Body of pancreas (tissue), 4 donors: ENCODE measurements around the gene RAP1B. TPM values are rescaled to one million over a fixed set of nuclear protein-coding genes. Genes with fewer than 3 reads are reported as not detected.

ENCODE experiments used
- ATAC-seq: fragments of 150-250 bp; one replicate; pipeline ENCODE4 v1.9.1; 2016
- DNase-seq, 4 donors: peaks; one replicate each; pipeline ENCODE4 v3.0.0-alpha.2; 2019
- H3K27ac ChIP-seq, 4 donors: fragments of 200-600 bp; sonication (generic); 1 replicate in 3 of 4; 2 replicates in 1 of 4; pipeline versions ENCODE4 v1.5.1 to v1.6.1; 2016 to 2019; ENCODE audit warnings: mild to moderate bottlenecking in 1 of 4, mixed read lengths in 1 of 4, moderate library complexity in 1 of 4
- H3K27me3 ChIP-seq, 2 donors: fragments of 200-600 bp; sonication (generic); one replicate each; pipeline ENCODE4 v1.6.0; 2016; ENCODE audit warnings: mild to moderate bottlenecking in 1 of 2
- H3K36me3 ChIP-seq, 2 donors: fragments of 200-600 bp; sonication (generic); replicated peaks in 1 of 2; 2 replicates each; pipeline ENCODE4 v1.5.1; 2016; ENCODE audit warnings: low read depth in 2 of 2; ENCODE audit not compliant: insufficient read depth in 1 of 2
- H3K4me1 ChIP-seq: fragments of 200-600 bp; sonication (generic); one replicate; pipeline ENCODE4 v1.6.0; 2016
- H3K4me3 ChIP-seq, 2 donors: fragments of 200-600 bp; sonication (generic); 1 replicate in 1 of 2; 2 replicates in 1 of 2; pipeline ENCODE4 v1.5.1; 2016 to 2019
- H3K9me3 ChIP-seq, 3 donors: fragments of 200-600 bp; sonication (generic); 1 replicate in 2 of 3; 2 replicates in 1 of 3; pipeline ENCODE4 v1.5.1; 2016
- CTCF ChIP-seq, 7 experiments: fragments of 450-650 bp in 4 of 7; fragments of 200-600 bp in 3 of 7; sonication (generic) in 3 of 7; IDR thresholded peaks; one replicate each; pipeline ENCODE4 v1.5.1; 2016 to 2019; ENCODE audit warnings: antibody characterized with exemption in 7 of 7
- POLR2A ChIP-seq, 3 donors: fragments of 450-650 bp; IDR thresholded peaks; one replicate each; pipeline ENCODE4 v1.6.1; 2016; ENCODE audit warnings: antibody characterized with exemption in 3 of 3, mild to moderate bottlenecking in 2 of 3
- WGBS, 2 donors: methylation state at CpG; one replicate each; pipeline ENCODE4 v1.1.5; 2017; 5-methylcytosine and 5-hydroxymethylcytosine counted together
- intact Hi-C: fragments of 100-400 bp; cut with DNase I; formaldehyde crosslinking; loops from one replicate; pipeline ENCODE4 v1.15.1; 2023
- total RNA-seq, 2 donors: library from RNA; depleted of rRNA; stranded (reverse); fragments of >200 nt; gene quantifications; one replicate each; pipeline ENCODE4 v1.1.0, GENCODE V29; 2016

RAP1B gene
- total RNA-seq, 2 donors from 2014 or later = 47.5 to 74.5 TPM

DNA sequence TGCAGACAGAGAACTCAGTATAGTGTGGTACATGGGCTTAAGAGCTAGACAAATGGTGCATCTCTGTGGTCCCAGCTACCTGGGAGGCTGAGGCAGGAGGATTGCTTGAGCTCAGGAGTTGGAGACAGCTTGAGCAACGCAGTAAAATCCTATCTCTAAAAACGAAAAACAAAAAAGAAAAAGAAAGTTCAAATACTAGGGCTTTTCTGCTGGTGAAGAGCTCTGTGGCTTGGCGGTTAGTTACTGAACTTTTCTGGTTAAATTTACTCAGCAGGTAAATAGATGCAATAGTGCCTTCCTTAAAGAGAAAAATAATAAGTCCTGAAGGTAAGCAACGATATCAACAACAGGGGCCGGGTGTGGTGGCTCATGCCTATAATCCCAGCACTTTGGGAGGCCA, 31.4 kb upstream of the RAP1B start:
- Histone ChIP-seq H3K27me3 (no peaks in the 10 kb centered on the region), H3K9me3 (no peaks in the 10 kb centered on the region), H3K27ac (no peak overlapping the region), H3K36me3 (no peaks in the 10 kb centered on the region), H3K4me3 (no peak overlapping the region), H3K4me1 (no peaks in the 10 kb centered on the region)
- TF ChIP-seq POLR2A (IDR thresholded peaks at IDR 0.05) (no peak), CTCF (IDR thresholded peaks at IDR 0.05) (no peak)
- WGBS, 2 donors = 62% methylated on average over 5 of the region's 5 CpGs
- intact Hi-C loops = no loop called here
- no peak for DNase-seq
- ATAC-seq = no peak

GRCh38 chr12:68580911-68581310, 29.8 kb upstream of the RAP1B start:
- 88 to 92% methylated on average over 1 of the region's 1 CpG for WGBS, 2 donors
- Histone ChIP-seq H3K36me3 (no peaks in the 10 kb centered on the region), H3K27me3 (no peaks in the 10 kb centered on the region), H3K4me1 (peaks cover 5% of the 10 kb centered on the region), H3K4me3 (no peak overlapping the region), H3K27ac (no peak overlapping the region), H3K9me3 (no peaks in the 10 kb centered on the region)
- intact Hi-C loops = no loop called here
- DNase-seq = no peak
- TF ChIP-seq CTCF (IDR thresholded peaks at IDR 0.05) = no peak
- TF ChIP-seq POLR2A (IDR thresholded peaks at IDR 0.05) = no peak
- ATAC-seq = no peak

GRCh38 chr12:68581926-68582325, 28.8 kb upstream of the RAP1B start:
- Histone ChIP-seq H3K4me1 (peaks cover 5% of the 10 kb centered on the region), H3K27ac (no peak overlapping the region), H3K36me3 (no peaks in the 10 kb centered on the region), H3K9me3 (no peaks in the 10 kb centered on the region), H3K4me3 (no peak overlapping the region), H3K27me3 (no peaks in the 10 kb centered on the region)
- TF ChIP-seq CTCF (IDR thresholded peaks at IDR 0.05) = no peak
- TF ChIP-seq POLR2A (IDR thresholded peaks at IDR 0.05) = no peak
- intact Hi-C loops = no loop called here
- no peak for ATAC-seq
- DNase-seq = no peak
- WGBS, 2 donors = 84 to 92% methylated on average over 4 of the region's 4 CpGs

- no peak overlapping the region for H3K4me3 ChIP-seq
- H3K36me3 ChIP-seq = no peaks in the 10 kb centered on the region
- no peak overlapping the region for H3K27ac ChIP-seq
- DNase-seq (no peak), ATAC-seq (no peak)
- 84 to 93% methylated on average over 5 of the region's 5 CpGs for WGBS, 2 donors
- intact Hi-C loops = no loop called here
- peaks cover 5% of the 10 kb centered on the region for H3K4me1 ChIP-seq
- H3K27me3 ChIP-seq = no peaks in the 10 kb centered on the region
- no peaks in the 10 kb centered on the region for H3K9me3 ChIP-seq
- TF ChIP-seq POLR2A (IDR thresholded peaks at IDR 0.05) (no peak), CTCF (IDR thresholded peaks at IDR 0.05) (no peak)
These were observed 24.7 kb upstream of the RAP1B start for GRCh38 chr12:68585966-68586365.

GRCh38 chr12:68587448-68587873, 23.2 kb upstream of the RAP1B start:
- Histone ChIP-seq H3K9me3 (no peaks in the 10 kb centered on the region), H3K4me1 (peaks cover 5% of the 10 kb centered on the region), H3K4me3 (no peak overlapping the region), H3K27me3 (no peaks in the 10 kb centered on the region), H3K36me3 (no peaks in the 10 kb centered on the region), H3K27ac (no peak overlapping the region)
- DNase-seq (no peak), ATAC-seq (no peak)
- intact Hi-C loops = no loop called here
- 80 to 81% methylated on average over 3 of the region's 3 CpGs for whole genome bisulfite sequencing, 2 donors
- no peak for TF ChIP-seq POLR2A (IDR thresholded peaks at IDR 0.05)
- TF ChIP-seq CTCF (IDR thresholded peaks at IDR 0.05) = no peak
